Spinal cord (tissue), 10 donors: ENCODE results near the gene ANKS4B. TPM values are rescaled to one million over a fixed set of nuclear protein-coding genes. Genes with fewer than 3 reads are reported as not detected.

Experiments used
- DNase-seq, 6 donors: peaks; one replicate each; pipeline versions ENCODE4 v3.0.0 to v3.0.0-alpha.2; 2013 to 2015; ENCODE audit warnings: low spot score in 6 of 6, low read depth in 4 of 6
- H3K27ac ChIP-seq: one replicate; pipeline ENCODE4 v1.5.1; 2013; ENCODE audit warnings: low read depth, low read length, control low read depth
- H3K27me3 ChIP-seq: one replicate; pipeline ENCODE4 v1.6.1; 2013; ENCODE audit warnings: low read length; ENCODE audit not compliant: control insufficient read depth, insufficient read depth
- H3K36me3 ChIP-seq: one replicate; pipeline ENCODE4 v1.6.1; 2013; ENCODE audit warnings: low read length; ENCODE audit not compliant: control insufficient read depth, insufficient read depth
- H3K4me1 ChIP-seq: one replicate; pipeline ENCODE4 v1.6.1; 2013; ENCODE audit warnings: low read length; ENCODE audit not compliant: control insufficient read depth, insufficient read depth
- H3K4me3 ChIP-seq: one replicate; pipeline ENCODE4 v1.5.1; 2013; ENCODE audit warnings: low read depth, low read length, control low read depth
- H3K9me3 ChIP-seq: one replicate; pipeline ENCODE4 v1.6.1; 2013; ENCODE audit warnings: low read length; ENCODE audit not compliant: control insufficient read depth, insufficient read depth
- WGBS: methylation state at CpG from one replicate; pipeline ENCODE4 v1.1.5; 2013; ENCODE audit warnings: missing lambda C conversion rate; ENCODE audit not compliant: insufficient coverage; 5-methylcytosine and 5-hydroxymethylcytosine counted together
- polyA plus RNA-seq, 2 donors: library from polyadenylated mRNA; unstranded; fragments of 120-200 nt; gene quantifications; one replicate each; pipeline ENCODE4 v1.2.1, GENCODE V29; 2013; ENCODE audit not compliant: insufficient read length in 2 of 2
- total RNA-seq, 2 donors: library from RNA; depleted of rRNA in 1 of 2; stranded (reverse); fragments of 120-200 nt in 1 of 2; fragments of >200 nt in 1 of 2; gene quantifications; one replicate each; pipeline versions ENCODE4 v1.2.3 to v1.2.4, GENCODE V29; 2013 to 2014
- donor health status: healthy.

The ANKS4B gene
- total and polyA plus RNA-seq, 4 donors = 0.11 to 0.16 (median 0.11) TPM; not detected in 1

DNA sequence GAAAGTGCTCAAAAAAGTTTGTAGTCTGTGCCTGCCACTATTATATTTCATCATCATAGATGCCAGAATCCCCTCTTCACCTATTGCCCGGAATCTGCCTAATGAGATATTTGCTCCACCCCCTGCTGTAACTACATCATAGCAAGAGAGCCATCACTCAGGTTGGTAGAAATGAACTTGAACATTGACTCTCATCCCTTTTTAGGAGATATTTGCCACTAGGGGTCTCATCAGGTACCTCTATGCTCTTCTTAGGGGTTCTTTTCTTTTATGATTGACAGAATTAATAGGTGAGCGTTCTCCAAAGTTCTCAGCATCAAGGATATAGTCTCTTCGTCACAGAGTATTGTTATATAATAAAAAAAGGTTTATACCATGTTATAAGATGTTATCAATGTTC is 20.0 kb downstream of the ANKS4B start:
- Histone ChIP-seq H3K4me1 (no peaks in the 10 kb centered on the region), H3K27ac (no peak overlapping the region), H3K4me3 (no peak overlapping the region), H3K36me3 (no peaks in the 10 kb centered on the region), H3K27me3 (no peaks in the 10 kb centered on the region), H3K9me3 (no peaks in the 10 kb centered on the region)
- DNase-seq = no peak
- whole genome bisulfite sequencing = 89% methylated on average over 1 of the region's 3 CpGs

- Histone ChIP-seq H3K4me1 (no peaks in the 10 kb centered on the region), H3K9me3 (no peaks in the 10 kb centered on the region), H3K4me3 (no peak overlapping the region), H3K27ac (no peak overlapping the region), H3K27me3 (no peaks in the 10 kb centered on the region), H3K36me3 (no peaks in the 10 kb centered on the region)
- WGBS = no CpG with 5 or more reads among the region's 2 CpGs
- DNase-seq = no peak
Measured at GRCh38 chr16:21256636-21257035, 23.1 kb downstream of the ANKS4B start.

GRCh38 chr16:21257284-21257683 is 23.8 kb downstream of the ANKS4B start:
- Histone ChIP-seq H3K27me3 (no peaks in the 10 kb centered on the region), H3K4me3 (no peak overlapping the region), H3K9me3 (no peaks in the 10 kb centered on the region), H3K4me1 (no peaks in the 10 kb centered on the region), H3K27ac (no peak overlapping the region), H3K36me3 (no peaks in the 10 kb centered on the region)
- WGBS = 100% methylated on average over 2 of the region's 4 CpGs
- DNase-seq = no peak

DNA sequence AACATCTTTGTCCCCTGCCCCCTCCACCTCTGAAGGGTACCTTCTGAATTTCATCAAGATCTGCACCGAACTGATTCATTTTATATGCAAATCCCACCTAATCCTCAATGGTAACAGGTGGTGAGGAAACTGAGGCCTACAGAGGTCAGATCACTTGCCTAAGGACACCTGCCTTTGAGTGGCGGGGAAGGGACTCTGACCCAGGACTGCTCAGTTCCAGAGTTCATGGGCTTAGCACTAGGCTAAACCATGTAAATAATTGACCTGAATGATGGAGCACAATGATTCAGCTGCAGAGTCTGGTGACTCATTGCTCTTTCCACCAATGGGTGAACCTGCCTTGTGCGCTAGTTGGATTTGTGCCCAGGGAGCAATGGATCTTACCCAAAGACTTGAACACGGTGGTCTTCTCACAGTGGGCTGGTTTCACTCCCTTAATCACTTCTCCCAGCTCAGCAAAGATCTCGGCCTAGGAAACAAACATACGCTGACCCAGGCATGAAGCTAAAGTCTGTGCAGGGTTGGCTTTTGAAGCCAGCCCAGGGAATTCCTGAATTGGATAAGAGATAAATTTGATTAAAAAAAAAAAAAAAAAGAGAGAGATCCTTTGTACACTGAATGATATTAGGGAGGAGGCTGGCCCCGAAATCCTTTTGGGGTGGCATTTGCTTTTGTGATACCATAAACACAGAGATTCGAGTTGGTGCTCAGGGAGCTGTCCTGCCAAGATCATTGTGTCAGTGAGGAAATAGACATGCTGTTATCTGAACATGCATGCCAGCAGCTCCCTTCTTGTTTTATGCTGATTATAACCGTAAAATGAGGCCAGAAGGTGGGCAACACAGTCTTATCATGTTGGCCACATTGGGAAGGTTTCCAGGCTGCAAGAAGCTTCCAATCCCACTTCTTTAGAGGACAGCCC is 27.6 kb downstream of the ANKS4B start:
- no peak overlapping the region for H3K4me3 ChIP-seq
- 87% methylated on average over 5 of the region's 9 CpGs for WGBS
- H3K4me1 ChIP-seq = peaks cover 6% of the 10 kb centered on the region
- no peak overlapping the region for H3K27ac ChIP-seq
- peak in 2 of 6 donors; percentile 19 to 60 for DNase-seq
- H3K9me3 ChIP-seq = no peaks in the 10 kb centered on the region
- no peaks in the 10 kb centered on the region for H3K27me3 ChIP-seq
- H3K36me3 ChIP-seq = no peaks in the 10 kb centered on the region

- peak overlapping the region; percentile 27 for H3K27ac ChIP-seq
- no peaks in the 10 kb centered on the region for H3K9me3 ChIP-seq
- peaks cover 6% of the 10 kb centered on the region for H3K4me1 ChIP-seq
- no peaks in the 10 kb centered on the region for H3K36me3 ChIP-seq
- no peaks in the 10 kb centered on the region for H3K27me3 ChIP-seq
- H3K4me3 ChIP-seq = no peak overlapping the region
- peak in 1 of 6 donors; percentile 17 for DNase-seq
- WGBS = 68% methylated on average over 7 of the region's 12 CpGs
Measured at GRCh38 chr16:21262779-21263639, 29.5 kb downstream of the ANKS4B start.

DNA sequence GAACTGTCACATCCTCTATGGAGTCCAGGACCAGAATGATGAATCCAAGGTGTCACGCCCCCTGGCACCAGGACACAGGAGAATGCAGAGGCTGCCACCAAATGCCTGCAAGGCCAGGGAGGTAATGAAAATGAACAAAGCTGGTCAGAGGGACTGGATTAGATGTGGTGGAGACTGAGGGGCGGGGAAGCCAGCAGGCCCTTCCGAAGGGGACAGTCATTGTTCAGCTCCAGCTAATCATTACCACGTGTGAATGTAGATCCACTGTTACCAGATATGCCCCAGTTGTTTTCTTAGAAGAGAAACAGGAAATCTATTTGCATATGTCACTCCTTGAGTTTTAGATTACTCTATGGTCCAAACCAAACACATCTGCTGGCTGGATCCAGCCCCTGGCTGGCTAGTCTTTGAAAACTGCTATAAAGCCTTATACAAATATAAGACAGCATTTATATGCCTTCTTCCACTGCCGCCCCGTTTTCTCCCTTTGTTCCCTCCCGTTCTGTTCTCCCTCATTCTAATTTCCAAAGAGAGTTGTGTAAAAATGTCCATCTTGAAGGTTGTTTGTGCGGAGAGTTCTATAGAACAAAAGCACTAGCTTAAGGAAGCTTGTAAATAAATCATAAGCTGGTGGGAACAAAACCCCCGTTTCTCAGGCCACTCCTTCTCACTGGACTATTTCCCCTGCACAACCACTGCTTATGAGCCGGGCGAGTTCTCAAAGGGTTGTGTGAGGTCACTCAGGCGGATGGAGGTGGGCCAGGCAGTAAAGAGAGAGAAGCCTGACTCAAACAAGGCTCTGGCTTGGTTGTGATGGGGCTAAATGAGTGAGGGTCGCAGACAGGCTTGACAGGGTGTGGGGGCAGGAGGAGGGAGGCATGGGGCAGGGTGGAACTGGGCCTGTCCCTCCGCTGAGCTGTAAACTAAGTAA is 30.4 kb downstream of the ANKS4B start:
- H3K36me3 ChIP-seq = no peaks in the 10 kb centered on the region
- WGBS = 36% methylated on average over 6 of the region's 14 CpGs
- H3K4me3 ChIP-seq = no peak overlapping the region
- H3K4me1 ChIP-seq = peaks cover 6% of the 10 kb centered on the region
- H3K27ac ChIP-seq = peak overlapping the region; percentile 27
- H3K9me3 ChIP-seq = no peaks in the 10 kb centered on the region
- no peaks in the 10 kb centered on the region for H3K27me3 ChIP-seq
- DNase-seq = peak in 2 of 6 donors; percentile 12 to 75

DNA sequence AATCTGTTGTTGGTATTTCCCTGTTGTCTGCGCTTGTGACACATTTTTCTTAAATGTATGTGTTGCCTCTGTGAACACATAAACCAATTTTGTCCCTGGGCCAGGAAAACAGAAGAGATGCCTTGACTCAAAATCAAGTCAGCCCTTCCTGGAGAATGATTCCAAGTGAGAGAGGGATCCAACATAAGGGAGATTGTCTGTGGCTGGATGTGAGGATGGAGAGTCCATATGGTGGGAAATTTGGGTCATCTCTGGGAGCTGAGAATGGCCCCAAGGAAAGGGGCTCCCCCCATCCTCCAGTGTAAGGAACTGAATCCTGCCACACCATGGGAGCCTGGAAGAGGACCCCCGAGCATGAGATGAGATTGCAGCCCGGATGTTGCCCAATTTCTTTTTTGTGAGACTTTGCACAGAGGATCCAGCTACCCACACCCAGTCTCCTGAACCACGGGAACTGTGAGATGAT is 31.1 kb downstream of the ANKS4B start:
- no CpG with 5 or more reads among the region's 4 CpGs for WGBS
- Histone ChIP-seq H3K4me3 (no peak overlapping the region), H3K4me1 (peaks cover 6% of the 10 kb centered on the region), H3K27me3 (no peaks in the 10 kb centered on the region), H3K36me3 (no peaks in the 10 kb centered on the region), H3K27ac (peak overlapping the region; percentile 6), H3K9me3 (no peaks in the 10 kb centered on the region)
- DNase-seq = peak in 1 of 6 donors; percentile 95

GRCh38 chr16:21265104-21265837 is 31.8 kb downstream of the ANKS4B start:
- H3K4me3 ChIP-seq = no peak overlapping the region
- 92% methylated on average over 7 of the region's 9 CpGs for WGBS
- peak overlapping the region; percentile 6 for H3K27ac ChIP-seq
- peaks cover 6% of the 10 kb centered on the region for H3K4me1 ChIP-seq
- H3K9me3 ChIP-seq = no peaks in the 10 kb centered on the region
- DNase-seq = peak in 1 of 6 donors; percentile 17
- H3K36me3 ChIP-seq = no peaks in the 10 kb centered on the region
- H3K27me3 ChIP-seq = no peaks in the 10 kb centered on the region
